Bone marrow (tissue), 2 donors: ENCODE results near the gene STXBP2.
A peak's percentile ranks its signal among the peaks of the same experiment; 100 is the strongest.

Experiments
- DNase-seq, 2 donors: peaks; one replicate each; lab custom pipeline; 2025; lab: John Stamatoyannopoulos, UW

Gene STXBP2

GRCh38 chr19:7679771-7680605 is 43.1 kb downstream of the STXBP2 start:
- no peak for DNase-seq

DNA sequence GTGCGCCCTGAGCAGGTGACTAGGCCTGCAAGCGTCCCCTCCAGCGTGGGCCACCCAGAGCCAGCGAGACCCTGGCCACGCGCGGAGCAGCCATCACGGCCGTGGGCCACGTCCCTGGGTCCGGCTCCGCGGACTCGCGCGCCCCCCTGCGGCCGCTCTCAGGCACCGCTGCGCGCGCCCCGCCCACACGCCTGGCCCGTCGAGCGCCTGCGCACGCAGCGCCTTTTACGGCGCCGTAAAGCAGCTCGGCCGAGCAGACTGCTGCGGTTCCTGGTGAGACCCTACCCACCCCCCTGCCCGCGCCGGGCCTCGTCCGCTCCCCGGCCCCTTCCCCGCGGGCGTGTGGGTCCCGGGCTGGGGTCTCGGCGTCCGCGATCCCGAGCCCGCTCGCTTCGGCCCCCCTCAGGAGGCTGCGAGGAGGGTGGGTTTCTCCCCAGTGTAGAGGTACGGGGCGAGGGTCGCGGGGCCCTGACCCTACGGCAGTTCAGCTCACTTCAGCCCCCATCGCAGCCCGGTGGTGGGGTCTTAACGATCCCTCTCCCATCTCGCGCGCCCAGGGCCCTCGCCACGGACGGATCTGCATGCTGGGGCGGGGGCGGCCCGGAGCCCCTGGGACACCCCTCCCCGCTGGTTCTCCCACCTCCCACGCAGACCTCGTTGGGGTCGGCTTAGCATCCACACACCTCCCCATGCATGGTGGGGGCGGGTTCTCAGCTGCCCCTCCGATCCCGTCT is 43.9 kb downstream of the STXBP2 start, which contains the start of gene TRAPPC5:
TSS of gene TRAPPC5 (plus strand) at position 228 of the 734 bp plus-strand sequence. CDS start 1,421 bp downstream, outside the sequence.
- peak; percentile 50 to 76 for DNase-seq

GRCh38 chr19:7681340-7682174 is 44.6 kb downstream of the STXBP2 start:
- peak; percentile 80 to 83 for DNase-seq

DNA sequence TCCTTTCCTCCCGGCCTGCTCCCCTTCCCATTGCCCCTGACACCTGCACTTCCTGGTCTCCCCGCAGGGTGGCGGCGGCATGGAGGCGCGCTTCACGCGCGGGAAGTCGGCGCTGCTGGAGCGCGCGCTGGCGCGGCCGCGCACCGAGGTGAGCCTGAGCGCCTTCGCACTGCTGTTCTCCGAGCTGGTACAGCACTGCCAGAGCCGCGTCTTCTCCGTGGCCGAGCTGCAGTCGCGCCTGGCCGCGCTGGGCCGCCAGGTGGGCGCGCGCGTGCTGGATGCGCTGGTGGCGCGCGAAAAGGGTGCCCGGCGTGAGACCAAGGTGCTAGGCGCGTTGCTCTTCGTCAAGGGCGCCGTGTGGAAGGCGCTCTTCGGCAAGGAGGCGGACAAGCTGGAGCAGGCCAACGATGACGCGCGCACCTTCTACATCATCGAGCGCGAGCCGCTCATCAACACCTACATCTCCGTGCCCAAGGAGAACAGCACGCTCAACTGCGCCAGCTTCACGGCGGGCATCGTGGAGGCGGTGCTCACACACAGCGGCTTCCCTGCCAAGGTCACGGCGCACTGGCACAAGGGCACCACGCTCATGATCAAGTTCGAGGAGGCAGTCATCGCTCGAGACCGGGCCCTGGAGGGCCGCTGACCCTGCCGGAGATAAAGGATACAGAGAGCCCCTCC is 45.4 kb downstream of the STXBP2 start:
- DNase-seq: no peak

DNA sequence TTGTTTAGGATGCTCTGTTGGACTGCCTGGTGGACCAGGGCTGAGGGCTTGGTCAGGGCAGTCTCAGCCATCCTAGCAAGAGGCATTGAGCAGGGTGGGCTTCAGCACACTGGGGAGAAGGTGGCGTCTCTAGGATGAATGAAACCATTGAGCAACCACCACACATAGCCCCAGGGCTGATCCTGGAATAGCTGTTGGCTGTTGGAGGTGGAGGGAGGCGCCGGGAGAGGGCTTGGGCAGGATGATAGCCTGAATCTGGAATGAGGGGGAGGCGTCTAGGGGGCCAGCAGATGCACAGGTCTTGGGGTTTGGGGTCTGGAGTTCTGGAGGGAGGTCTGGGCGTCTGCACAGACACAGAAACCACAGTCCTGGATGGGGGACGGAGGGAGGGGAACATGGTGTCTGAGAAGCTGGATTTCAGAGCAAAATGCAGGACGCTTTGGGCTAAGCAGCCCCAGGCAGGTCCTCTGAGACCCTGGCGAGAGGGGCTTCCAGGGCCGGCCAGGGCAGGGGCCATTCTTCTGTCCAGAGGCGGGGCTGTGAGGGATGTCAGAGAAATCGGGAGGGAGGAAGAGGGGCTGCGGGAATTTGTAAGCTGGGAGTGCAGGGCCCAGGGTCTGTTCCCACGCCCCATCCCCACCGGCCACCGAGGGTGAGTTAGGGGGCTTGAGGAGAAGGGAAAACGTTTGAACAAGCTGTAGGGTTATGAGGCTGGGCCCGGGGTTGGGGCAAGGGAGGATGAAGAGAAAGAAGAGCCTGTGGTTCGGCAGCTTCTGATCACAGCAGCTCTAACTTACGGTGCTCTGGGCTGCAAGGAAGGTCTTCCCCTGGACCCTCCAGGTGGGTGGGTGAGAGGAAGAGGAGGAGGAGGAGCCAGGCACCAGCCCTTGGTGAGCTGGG is 48.9 kb downstream of the STXBP2 start:
- DNase-seq: no peak

DNA sequence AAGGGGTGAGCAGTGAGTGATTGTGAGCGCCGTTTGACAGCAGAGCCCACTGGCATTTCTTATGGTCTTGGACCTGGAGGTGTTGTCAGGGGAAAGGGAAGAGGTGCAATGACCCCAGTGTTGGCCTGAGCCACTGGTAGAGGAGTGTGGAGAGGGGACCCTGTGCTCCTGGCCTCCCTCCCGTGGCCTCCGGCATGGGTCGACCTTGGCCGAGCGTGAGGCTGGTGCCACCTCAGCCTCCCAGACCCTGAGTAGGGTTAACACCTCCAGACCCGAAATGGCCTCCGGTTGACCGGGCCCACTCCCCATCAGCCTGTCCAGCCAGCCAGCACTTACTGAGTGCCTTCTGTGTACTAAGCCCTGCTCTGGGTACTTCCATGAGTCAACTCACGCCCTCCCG is 50.3 kb downstream of the STXBP2 start:
- DNase-seq: no peak

GRCh38 chr19:7689165-7689564 is 52.3 kb downstream of the STXBP2 start:
- DNase-seq: no peak

- DNase-seq: no peak
These were observed 53.9 kb downstream of the STXBP2 start for GRCh38 chr19:7690779-7691258.

GRCh38 chr19:7691497-7691896 is 54.6 kb downstream of the STXBP2 start:
- no peak for DNase-seq

DNA sequence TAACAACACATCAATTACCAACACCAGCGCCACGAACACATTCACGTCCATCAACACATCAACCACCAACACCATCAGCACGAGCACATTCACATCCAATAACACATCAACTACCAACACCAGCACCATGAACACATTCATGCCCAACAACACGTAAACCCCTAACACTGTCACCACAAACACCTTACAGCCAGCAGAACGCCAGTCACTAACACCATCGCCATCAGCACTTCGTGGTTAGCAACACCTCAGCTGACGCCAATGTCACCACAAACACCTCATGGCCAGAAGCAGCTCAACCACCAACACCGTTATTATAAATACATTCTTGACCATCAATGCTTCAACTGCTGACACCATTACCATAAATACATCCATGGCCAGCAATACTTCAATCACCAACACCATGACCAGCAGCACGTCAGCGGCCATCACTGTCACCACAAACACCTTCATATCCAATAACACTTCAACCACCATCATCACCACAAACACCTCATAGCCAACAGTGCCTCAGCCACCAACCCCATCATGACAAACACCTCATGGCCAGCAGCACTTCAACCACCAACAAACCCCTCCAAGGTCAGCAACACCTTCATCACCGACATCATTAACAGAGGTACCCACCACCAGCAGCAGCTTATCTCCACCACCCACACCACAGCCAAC is 55.6 kb downstream of the STXBP2 start:
- no peak for DNase-seq

DNA sequence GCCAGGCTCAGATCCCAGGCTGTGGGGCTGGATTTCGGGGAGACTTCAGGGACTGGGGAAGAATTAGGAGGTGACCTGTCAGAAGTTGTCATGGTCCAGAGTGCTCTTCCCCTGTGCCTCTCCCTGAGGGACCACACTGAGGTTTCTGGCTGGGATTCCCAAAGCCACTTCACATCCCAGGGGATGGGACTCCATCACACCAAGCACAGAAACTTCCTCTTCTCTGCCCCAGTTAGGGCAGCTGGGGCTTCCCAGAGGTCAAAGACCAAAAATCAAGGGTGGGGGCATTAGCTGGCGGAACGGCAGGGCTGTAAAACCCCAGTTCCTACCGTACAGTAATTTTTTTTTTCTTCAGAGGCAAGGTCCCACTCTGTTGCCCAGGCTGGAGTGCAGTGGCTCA is 57.6 kb downstream of the STXBP2 start:
- no peak for DNase-seq
